Measurements from ENCODE around the gene B4GALT7.
A peak's percentile ranks its signal among the peaks of the same experiment; 100 is the strongest.
"Not testable (repeated sequence)": the region's sequence is repeated elsewhere in the genome, so short reads cannot be mapped to it uniquely, and the experiment has no call there.

Gene B4GALT7, protein sequence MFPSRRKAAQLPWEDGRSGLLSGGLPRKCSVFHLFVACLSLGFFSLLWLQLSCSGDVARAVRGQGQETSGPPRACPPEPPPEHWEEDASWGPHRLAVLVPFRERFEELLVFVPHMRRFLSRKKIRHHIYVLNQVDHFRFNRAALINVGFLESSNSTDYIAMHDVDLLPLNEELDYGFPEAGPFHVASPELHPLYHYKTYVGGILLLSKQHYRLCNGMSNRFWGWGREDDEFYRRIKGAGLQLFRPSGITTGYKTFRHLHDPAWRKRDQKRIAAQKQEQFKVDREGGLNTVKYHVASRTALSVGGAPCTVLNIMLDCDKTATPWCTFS

DNA sequence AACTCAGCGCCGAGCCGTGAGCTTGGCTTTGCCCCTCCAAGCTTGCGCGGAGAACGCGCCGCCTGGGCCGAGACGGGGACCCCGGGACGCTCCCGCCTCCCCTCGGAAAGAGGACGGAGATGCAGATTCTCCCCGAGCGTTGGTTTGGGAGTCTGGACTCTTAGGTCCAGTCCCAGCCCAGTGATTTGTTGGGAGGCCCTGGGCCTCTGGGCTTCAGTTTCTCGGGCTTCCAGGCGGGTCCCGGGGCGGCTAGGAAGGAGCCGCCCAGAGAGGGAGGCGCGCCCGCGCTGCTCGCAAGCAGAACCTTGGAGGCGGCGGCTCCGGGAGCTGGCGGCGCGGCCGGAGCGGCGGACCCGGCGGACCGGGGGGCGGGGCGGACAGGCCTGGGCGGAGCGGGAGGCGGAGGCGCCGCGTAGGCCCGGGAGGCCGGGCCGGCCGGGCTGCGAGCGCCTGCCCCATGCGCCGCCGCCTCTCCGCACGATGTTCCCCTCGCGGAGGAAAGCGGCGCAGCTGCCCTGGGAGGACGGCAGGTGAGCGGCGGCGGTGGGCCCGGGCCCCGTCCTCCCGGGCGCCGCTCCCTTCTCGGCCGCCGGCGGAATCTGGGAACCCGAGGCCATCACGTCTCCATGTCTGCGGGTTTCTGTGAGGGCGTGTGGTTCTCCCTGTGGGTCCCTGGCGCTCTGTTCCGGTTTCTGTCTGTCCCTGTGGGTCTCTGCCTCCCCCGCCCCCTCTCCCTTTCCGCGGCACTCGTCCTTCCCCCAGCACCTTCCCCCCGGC is at the start of gene B4GALT7:
Gene B4GALT7, plus strand, starts transcription at position 402 of the 777 bp plus-strand sequence. Its CDS starts 79 bp downstream, at position 481.
- peak; percentile 77 to 92 (median 84) for DNase-seq (ENCODE audit: low read depth in 4 of 4, low spot score in 1 of 4)

DNA sequence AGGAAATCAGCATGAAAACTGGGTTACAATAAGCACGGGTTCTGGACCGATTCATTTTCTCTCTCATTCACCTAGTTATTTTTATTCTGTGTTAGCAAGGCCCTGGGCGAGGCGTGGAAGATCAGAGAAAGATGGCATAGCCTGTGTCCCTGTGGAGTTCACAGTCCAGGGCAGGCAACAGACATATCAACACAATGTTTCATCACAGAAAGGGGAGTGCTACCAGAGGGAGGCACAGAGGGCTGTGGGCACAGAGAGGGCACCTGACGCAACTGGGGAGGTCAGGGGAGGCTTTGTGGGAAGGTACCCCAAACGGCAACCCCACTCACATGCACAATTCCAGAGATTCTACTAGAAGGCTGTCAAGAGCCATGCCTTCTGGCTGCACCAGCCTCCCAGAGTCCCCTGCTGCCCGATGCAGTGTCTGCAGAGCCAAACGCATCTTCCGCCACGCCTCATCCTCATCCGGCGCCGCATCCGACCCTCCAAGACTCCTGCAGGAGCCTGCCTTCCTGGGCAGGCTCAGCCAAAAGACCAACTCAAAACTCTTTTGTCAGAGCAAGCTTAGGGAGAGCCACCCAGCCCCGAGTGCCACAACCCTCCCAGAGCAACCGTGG is 47.0 kb upstream of the B4GALT7 start:
- DNase-seq (ENCODE audit: low read depth in 4 of 4, low spot score in 1 of 4) = no peak

DNA sequence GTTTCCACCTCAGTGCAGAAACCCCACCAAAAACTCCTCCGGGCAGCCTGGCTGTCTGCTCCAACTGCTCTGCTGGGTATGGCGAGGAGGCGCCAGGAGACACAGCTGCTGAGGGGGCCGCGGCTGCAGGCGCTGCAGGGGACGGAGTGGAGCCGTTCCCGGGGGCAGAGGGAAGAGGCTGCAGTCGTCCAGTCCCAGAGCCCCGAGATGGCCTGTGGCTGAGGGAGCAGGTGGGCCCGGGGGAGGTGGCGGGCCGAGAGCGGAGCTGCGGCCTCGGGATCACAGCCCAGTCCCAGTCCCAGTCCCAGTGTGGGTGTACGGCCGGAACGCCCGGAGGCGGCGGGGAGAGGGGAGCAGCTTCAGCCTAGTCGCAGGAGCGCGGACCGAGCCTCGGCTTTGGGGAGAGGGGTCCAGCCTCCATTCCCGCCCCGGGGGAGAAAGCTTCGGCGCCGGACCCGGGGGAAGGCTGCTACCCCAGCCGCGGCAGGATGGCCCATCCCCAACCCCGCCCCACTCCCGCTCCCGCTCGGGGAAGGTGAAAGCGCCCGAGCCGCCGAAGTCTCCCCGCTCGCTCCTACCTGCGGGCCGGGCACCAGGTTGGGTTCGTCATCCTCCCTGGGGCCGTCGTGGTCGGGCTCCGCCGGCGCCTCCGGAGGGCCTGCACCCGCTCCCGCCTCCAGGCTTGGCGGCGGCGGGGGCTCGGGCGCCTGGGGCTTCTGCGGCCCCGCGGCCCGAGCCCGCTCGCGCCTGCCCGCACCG is 46.1 kb upstream of the B4GALT7 start:
- DNase-seq (ENCODE audit: low read depth in 4 of 4, low spot score in 1 of 4) = peak in 2 of 4 experiments; percentile 16 to 28

DNA sequence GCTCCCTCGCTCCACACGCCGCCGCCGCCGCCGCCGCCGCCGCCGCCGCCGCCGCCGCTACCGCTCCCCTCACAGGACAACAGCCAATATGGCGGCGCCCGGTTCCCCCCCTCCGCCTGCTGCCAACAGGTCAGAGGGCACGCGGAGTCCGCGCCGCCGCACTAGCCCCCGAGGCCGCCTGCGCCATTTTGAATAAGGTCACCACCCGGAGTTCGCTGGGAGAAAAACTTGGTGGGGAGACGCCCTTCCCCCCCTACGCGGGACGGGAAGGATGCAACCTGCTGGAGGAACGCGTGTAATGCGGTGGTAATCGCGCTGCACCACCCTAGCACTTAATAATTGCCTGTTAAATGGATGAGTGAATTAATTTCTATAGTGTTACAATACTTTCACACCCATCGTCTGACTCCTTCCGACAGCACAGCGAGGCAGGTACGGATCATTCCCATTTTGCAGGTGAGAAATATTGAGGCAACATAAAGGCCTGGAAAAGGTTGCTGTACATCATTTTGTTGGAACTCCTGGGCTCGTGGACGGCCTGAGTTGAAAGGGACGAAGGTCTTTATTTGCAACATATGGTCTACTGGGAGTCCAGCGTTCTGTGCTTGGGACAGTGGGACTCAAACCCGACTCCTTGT is 45.3 kb upstream of the B4GALT7 start, which contains the start of gene FAM193B:
Gene FAM193B, minus strand, starts transcription at position 90 of the 638 bp plus-strand sequence. CDS start 105 bp downstream, outside the sequence.
- peak; percentile 84 to 96 (median 90) for DNase-seq (ENCODE audit: low read depth in 4 of 4, low spot score in 1 of 4)

DNA sequence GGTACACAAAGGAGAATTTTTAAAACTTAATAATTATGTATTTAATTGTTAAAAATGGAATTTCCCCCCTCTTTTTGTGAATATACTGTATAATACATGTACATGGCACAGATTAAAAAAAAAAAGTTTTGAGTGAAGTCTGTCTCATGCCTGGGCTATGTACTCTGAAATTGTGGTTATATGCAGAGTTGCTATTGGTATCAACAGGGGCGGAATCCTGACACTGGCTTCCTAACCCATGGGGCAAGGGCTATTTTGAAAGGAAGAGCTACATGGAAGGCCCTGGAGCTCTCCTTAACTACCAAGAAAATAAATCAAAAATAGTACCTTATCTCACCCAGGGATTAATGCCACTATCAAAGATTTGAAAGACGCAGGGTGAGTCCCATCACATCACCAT is 44.7 kb upstream of the B4GALT7 start:
- DNase-seq (ENCODE audit: low read depth in 4 of 4, low spot score in 1 of 4) = no peak

DNA sequence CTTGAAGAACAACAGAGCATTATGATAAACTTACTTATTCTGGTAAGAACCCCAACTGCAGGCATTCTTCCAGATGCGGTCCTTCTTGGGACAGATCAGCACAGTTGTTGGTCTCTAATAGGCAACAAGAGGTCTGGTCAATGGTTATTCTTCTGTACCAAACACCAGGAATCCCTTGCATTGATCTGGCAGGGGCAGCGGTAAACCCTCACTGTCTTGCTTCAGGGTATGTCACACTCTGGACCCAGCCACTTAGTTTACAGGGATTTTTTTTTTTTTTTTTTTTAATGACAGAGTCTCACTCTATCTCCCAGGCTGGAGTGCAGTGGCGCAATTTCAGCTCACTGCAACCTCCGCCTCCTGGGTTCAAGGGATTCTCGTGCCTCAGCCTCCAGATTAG is 44.3 kb upstream of the B4GALT7 start:
- DNase-seq (ENCODE audit: low read depth in 4 of 4, low spot score in 1 of 4) = no peak

DNA sequence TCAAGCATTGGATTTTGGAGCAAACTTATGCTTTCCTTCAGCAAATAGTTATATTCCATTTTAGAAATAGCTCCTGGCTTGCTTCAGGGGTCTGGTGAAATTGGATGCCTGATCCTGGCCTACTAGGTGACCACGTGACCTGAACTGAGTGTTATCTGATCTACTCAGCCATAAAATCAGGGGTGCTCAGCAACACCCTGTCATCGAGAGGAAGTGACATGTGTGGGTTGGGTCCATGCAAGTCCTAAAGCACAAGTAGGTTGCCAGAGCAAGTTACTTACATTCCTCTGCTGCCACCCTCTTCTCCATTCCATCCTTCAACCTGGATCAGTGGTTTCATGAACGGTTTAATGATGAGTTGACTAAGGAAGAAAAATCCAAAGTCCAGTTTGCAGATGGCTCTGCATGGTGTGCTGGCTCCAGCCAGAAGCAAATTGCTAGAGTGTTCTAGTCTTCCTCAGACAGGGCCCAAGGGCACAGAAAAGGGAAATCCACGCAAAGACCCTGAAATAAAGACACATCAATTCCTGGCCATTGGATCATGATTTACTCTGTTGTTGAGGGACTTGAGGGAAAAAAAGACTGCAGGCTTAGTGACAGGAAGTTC is 42.8 kb upstream of the B4GALT7 start:
- no peak for DNase-seq (ENCODE audit: low read depth in 4 of 4, low spot score in 1 of 4)

DNA sequence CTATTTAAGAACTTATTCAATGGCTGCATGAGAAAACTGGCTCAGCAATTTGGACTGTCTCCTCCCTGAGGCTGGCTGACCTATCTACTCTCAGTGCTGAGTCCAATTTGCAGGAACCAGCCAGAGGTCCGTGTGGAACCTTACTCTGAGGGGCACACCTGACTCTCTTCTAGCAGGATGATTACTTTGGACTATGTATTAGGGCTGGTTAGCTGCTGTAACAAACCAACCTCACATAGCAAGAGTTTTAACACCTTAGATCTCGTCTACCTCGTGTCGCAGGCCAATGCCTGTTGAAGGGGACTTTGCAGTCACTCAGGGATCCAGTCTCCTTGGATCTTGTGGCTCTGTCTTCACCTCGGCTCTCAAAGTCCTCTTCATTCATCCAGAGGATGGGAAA is 42.1 kb upstream of the B4GALT7 start:
- DNase-seq (ENCODE audit: low read depth in 4 of 4, low spot score in 1 of 4) = no peak

DNA sequence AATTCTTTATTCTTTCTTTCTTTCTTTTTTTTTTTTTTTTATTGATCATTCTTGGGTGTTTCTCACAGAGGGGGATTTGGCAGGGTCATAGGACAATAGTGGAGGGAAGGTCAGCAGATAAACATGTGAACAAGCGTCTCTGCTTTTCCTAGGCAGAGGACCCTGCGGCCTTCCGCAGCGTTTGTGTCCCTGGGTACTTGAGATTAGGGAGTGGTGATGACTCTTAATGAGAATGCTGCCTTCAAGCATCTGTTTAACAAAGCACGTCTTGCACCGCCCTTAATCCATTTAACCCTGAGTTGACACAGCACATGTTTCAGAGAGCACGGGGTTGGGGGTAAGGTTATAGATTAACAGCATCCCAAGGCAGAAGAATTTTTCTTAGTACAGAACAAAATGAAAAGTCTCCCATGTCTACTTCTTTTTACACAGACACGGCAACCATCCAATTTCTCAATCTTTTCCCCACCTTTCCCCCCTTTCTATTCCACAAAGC is 40.4 kb upstream of the B4GALT7 start:
- DNase-seq (ENCODE audit: low read depth in 4 of 4, low spot score in 1 of 4) = not testable (repeated sequence)

DNA sequence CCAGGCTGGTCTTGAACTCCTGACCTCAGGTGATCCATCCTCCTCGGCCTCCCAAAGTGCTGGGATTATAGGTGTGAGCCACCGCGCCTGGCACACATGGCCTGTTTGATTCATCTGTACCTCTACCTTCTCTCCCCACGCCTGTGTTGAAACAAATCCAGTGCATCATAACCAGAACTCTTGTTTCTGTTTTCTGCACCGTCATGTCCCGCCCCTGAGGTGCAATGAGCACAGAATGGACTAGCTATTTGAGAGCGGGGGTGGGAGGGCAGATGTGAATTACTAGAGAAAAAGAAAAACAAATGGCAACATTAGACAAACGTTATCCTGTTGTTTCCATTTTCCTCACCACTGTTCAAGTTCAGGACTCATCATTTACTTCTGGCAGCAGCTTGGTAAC is 34.9 kb upstream of the B4GALT7 start:
- no peak for DNase-seq (ENCODE audit: low read depth in 4 of 4, low spot score in 1 of 4)

DNA sequence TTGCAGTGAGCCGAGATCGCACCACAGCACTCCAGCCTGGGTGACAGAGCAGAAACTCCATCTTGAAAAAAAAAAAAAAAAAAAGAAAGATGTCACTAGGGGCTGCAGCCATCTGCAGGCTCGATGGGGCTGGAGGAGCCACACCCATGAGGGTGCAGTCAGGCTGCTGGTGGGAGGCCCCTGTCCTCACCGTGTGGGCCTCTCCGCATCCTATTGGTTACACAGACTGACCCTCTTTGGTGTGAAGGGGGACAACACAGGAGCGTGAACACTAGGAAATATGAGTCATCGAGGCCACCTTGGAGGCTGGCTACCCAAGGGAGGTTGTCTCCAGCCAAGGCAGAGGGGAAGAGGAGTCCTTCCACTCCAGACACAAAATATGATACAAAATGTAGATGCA is 31.6 kb upstream of the B4GALT7 start:
- no peak for DNase-seq (ENCODE audit: low read depth in 4 of 4, low spot score in 1 of 4)

DNA sequence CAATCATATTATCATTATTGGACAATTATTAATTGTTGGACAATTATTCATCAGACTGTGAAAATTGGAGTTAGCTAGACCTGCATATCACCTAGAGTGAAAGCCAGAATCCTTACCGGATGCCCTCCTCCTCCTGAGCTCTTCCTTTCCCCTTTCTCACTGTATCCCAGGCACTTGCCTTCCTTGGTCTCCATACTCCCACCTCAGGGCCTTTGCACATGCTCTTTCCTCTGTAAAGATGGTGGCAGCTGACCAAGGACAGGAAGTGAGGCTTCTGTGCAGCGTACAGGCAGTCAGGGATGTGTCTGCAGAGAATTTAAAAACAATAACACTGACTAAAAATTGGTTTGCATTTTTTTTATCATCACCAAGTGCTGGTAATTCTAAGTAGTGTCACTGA is 30.0 kb upstream of the B4GALT7 start:
- no peak for DNase-seq (ENCODE audit: low read depth in 4 of 4, low spot score in 1 of 4)

DNA sequence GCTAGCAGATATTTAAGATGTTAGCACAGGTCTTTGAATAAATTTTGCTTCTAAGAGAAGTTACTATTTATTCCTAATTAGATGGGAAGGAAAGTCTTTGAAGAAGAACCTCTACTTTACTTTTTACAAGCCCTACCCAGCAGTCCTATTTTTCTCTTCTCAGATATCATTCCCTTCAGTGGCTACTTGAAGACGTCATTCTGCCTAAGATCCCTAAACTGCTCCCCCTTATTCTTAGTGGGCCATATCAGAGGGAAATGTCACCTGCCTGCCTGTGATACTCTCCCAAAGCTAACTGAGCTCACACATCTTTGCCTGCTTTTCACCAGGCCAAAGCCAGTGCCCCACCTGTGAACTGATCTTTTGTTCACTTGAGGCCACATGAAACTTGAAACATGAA is 24.4 kb upstream of the B4GALT7 start:
- no peak for DNase-seq (ENCODE audit: low read depth in 4 of 4, low spot score in 1 of 4)

DNA sequence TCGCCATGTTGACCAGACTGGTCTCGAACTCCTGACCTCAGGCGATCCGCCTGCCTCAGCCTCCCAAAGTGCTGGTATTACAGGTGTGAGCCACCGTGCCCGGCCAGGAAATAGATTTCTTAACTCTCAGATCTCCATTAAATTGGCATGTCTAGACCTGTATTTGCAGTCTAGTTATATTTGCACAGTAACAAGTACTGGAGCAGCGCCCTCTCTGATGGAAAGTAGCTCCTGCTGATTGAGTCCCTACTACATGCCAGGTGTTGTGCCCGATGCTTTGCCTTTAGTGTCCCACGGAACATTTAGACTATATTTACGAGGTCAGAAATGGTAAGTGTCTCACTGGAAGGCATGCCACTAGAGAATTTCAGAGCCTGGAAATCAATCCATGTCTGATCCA is 23.8 kb upstream of the B4GALT7 start:
- no peak for DNase-seq (ENCODE audit: low read depth in 4 of 4, low spot score in 1 of 4)

DNA sequence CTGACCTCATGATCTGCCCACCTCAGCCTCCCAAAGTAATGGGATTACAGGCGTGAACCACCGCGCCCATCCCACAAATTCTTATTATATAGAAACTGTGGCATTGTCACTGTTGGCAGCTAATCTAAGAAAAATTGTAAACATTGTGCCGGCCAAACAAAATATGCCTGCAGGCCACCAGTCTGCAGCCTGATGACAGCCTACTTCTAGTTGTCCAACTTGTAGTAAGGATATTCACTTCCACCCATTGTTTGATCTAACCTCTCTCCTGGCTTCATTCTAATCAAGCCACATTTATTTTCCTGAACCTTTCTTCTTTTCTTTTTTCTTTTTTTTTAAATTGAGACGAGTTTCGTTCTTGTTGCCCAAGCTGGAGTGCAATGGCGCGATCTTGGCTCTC is 21.6 kb upstream of the B4GALT7 start:
- DNase-seq (ENCODE audit: low read depth in 4 of 4, low spot score in 1 of 4) = no peak

DNA sequence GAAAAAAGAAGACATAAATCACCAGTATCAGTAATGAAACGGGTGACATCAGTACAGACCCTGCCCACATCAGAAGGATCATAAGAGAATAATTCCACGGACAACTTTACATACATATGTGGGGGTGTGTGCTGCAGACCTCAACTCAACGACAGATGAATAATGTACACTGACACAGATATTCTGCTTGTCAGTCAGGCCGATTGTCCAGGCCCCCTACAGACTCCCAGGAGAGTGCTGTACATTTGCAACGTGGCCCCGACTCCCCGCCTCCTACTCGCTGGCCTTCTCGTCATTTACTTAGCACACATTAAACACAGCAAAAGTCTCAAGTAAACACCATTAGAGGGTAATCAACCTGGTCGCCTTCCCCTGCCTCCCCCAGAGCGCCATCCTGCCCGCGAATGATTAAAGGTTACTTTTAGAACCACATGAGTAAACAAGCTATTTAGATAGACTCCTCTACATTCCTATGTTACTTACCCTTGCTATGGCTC is 11.5 kb upstream of the B4GALT7 start:
- DNase-seq (ENCODE audit: low read depth in 4 of 4, low spot score in 1 of 4) = no peak

DNA sequence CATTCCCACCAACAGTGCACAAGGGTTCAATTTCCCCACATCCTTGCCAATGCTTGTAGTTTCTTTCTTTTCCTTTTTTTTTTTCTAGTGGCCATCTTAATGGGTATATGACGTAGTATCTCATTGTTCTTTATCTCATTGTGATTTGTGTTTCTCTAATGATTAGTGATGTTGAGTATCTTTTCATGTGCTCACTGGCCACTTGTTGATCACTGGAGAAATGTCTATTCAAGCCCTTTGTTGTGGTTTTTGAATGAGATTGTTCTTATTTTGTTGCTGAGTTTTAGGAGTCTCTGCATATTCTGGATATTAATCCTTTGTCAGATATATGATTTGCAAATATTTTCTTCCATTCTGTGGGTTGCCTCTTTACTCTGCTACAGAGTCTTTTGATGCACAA is 9.5 kb upstream of the B4GALT7 start:
- DNase-seq (ENCODE audit: low read depth in 4 of 4, low spot score in 1 of 4) = no peak

DNA sequence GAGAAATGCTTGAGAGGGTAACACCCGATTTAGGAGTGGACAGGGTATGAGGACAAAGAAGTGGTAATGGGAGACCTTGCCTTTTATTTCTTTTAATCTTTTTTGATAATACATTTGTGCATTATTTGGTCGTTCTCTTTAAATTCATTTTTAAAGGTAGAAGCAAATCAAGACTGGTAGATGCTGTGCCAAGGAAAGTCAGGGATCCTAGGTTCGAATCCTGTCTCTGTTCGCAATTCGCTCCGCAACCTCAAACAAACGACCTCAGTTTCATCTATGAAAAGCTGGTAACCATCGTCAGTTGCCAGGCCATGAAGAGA is 8.3 kb upstream of the B4GALT7 start:
- DNase-seq (ENCODE audit: low read depth in 4 of 4, low spot score in 1 of 4) = no peak

DNA sequence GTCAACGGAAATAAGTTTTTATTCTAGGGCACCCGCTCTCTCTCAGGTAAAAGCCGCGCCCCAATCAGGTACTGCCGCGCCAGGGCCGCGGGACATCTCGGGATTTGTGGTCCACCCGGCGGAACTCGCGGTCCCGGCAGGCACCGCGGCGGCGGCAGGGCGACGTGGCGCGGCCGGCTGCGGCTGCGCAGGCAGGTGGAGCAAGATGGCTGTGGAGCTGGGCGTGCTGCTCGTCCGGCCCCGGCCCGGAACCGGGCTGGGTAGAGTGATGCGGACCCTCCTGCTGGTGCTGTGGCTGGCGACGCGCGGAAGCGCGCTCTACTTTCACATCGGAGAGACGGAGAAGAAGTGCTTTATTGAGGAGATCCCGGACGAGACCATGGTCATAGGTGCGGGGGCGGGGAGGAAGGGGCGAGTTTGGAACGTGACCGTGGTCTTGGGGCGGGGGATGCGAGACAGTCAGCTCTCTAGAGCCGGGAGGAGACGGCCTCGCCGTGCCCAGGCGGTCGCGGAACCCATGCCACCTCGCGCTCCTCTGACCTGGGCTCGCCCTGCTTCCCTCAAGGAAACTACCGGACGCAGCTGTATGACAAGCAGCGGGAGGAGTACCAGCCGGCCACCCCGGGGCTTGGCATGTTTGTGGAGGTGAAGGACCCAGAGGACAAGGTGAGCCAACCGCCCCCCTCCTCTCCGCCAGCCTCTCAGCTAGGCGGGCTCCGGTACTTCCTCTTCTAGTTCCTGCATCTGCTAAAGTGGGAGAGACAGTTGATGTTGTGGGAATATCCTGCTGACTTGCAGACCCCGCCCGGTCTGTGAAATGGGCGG is 7.7 kb upstream of the B4GALT7 start, which contains the start of gene TMED9:
Gene TMED9, plus strand, starts transcription at position 194 of the 825 bp plus-strand sequence. Its CDS starts 12 bp downstream, at position 206.
- peak; percentile 68 to 80 (median 74) for DNase-seq (ENCODE audit: low read depth in 4 of 4, low spot score in 1 of 4)
